Activated CD4-positive, alpha-beta T cell treated with anti-CD3 and anti-CD28 coated beads for 1 hour (primary cell): ENCODE measurements around the gene SEC61A1.

ENCODE experiments used
- DNase-seq: peaks from one replicate; pipeline ENCODE4 v3.0.0-alpha.2; 2020

The SEC61A1 gene

GRCh38 chr3:128060473-128061381 lies 8.5 kb downstream of the SEC61A1 start:
- DNase-seq: no peak

GRCh38 chr3:128062033-128062745 lies 10.0 kb downstream of the SEC61A1 start:
- DNase-seq: no peak

- DNase-seq: no peak
Observed at GRCh38 chr3:128063865-128064264, 11.6 kb downstream of the SEC61A1 start.

- no peak for DNase-seq
Observed at GRCh38 chr3:128064962-128065361, 12.7 kb downstream of the SEC61A1 start.

GRCh38 chr3:128066114-128066513 lies 13.9 kb downstream of the SEC61A1 start:
- DNase-seq: no peak

- no peak for DNase-seq
Observed at GRCh38 chr3:128066676-128067075, 14.4 kb downstream of the SEC61A1 start.

GRCh38 chr3:128067489-128067888 lies 15.3 kb downstream of the SEC61A1 start:
- DNase-seq: no peak

- DNase-seq: no peak
Observed at GRCh38 chr3:128068156-128068620, 16.0 kb downstream of the SEC61A1 start.

GRCh38 chr3:128069271-128069670 lies 17.0 kb downstream of the SEC61A1 start:
- DNase-seq: no peak

- DNase-seq: no peak
Observed at GRCh38 chr3:128070898-128071591, 18.8 kb downstream of the SEC61A1 start.

- no peak for DNase-seq
Observed at GRCh38 chr3:128071771-128072453, 19.7 kb downstream of the SEC61A1 start.

GRCh38 chr3:128072454-128073184 lies 20.4 kb downstream of the SEC61A1 start:
- DNase-seq: no peak

- DNase-seq: no peak
Observed at GRCh38 chr3:128073185-128073725, 21.0 kb downstream of the SEC61A1 start.

GRCh38 chr3:128073807-128074206 lies 21.6 kb downstream of the SEC61A1 start:
- DNase-seq: no peak

GRCh38 chr3:128074851-128075521 lies 22.7 kb downstream of the SEC61A1 start:
- no peak for DNase-seq

GRCh38 chr3:128075522-128076482 lies 23.6 kb downstream of the SEC61A1 start:
- DNase-seq: peak; percentile 77

- peak; percentile 24 for DNase-seq
Observed at GRCh38 chr3:128076483-128077201, 24.4 kb downstream of the SEC61A1 start.

GRCh38 chr3:128077202-128077624 lies 25.0 kb downstream of the SEC61A1 start:
- no peak for DNase-seq

GRCh38 chr3:128077665-128078064 lies 25.4 kb downstream of the SEC61A1 start:
- DNase-seq: no peak
